HepG2 (cell line): Measurements from ENCODE around the gene TXNDC11. TPM values are rescaled to one million over a fixed set of nuclear protein-coding genes. Genes with fewer than 3 reads are reported as not detected.

Experiments
- ATAC-seq: fragments of 200-7000 bp; cut with Tn5 transposase; 3 replicates; pipeline ENCODE4 v1.9.1; 2020; ENCODE audit warnings: mild to moderate bottlenecking, moderate library complexity
- BruUV-seq: library from RNA; stranded (reverse); fragments of 400-500 nt; replicated peaks from 2 replicates; lab custom pipeline; 2021; lab: Mats Ljungman, UMichigan
- CTCF ChIA-PET: fragments of 300-600 bp; formaldehyde crosslinking; extraction: SDS; loops from one replicate; lab custom pipeline; 2021; ENCODE audit warnings: low total read pairs, inconsistent platforms, low intra/inter-chr PET ratio; lab: Yijun Ruan, JAX
- POLR2A ChIA-PET: fragments of 350-600 bp; sonication (Branson Sonifier 250); formaldehyde crosslinking; loops from one replicate; lab custom pipeline; 2020; ENCODE audit warnings: antibody characterized with exemption, inconsistent platforms; lab: Yijun Ruan, JAX
- DNase-seq: peaks from one replicate; pipeline ENCODE4 v3.0.0-alpha.2; 2015; ENCODE audit warnings: low spot score
- FAIRE-seq: peaks from 3 replicates; lab custom pipeline; 2011; peaks lifted over from hg19 to GRCh38; lab: Jason Lieb, UNC
- H2AFZ ChIP-seq: one replicate; pipeline ENCODE4 v1.6.1; 2011; ENCODE audit warnings: low read length, inconsistent platforms
- H3K27ac ChIP-seq: fragments of 300-600 bp; 3 replicates; pipeline ENCODE4 v1.8.0; 2011; ENCODE audit warnings: mixed run types, mild to moderate bottlenecking, mixed read lengths, low read length, inconsistent platforms; ENCODE audit not compliant: insufficient read depth; ENCODE audit errors: extremely low read length
- H3K27me3 ChIP-seq, 2 experiments: fragments of 200-600 bp in 1 of 2; 2 replicates in 1 of 2; 3 replicates in 1 of 2; pipeline versions ENCODE4 v1.6.0 to v1.8.0; 2011; ENCODE audit warnings: low read length in 2 of 2, mild to moderate bottlenecking in 2 of 2, moderate library complexity in 2 of 2, inconsistent platforms in 1 of 2; ENCODE audit not compliant: insufficient read depth in 2 of 2, control insufficient read depth in 1 of 2
- H3K36me3 ChIP-seq, 2 experiments: fragments of 200-600 bp in 1 of 2; replicated peaks in 1 of 2; 2 replicates in 1 of 2; 3 replicates in 1 of 2; pipeline versions ENCODE4 v1.5.1 to v1.8.0; 2011; ENCODE audit warnings: low read length in 2 of 2, inconsistent platforms in 1 of 2; ENCODE audit not compliant: insufficient read depth in 2 of 2, control insufficient read depth in 1 of 2
- H3K4me1 ChIP-seq: 2 replicates; pipeline ENCODE4 v1.5.1; 2012; ENCODE audit warnings: low read length, inconsistent platforms; ENCODE audit not compliant: insufficient read depth
- H3K4me2 ChIP-seq: 2 replicates; pipeline ENCODE4 v1.6.0; 2011; ENCODE audit warnings: low read depth, low read length, inconsistent platforms
- H3K4me3 ChIP-seq, 3 experiments: fragments of 200-600 bp in 1 of 3; sonication (generic), shearing (Covaris generic) in 1 of 3; replicated peaks in 1 of 3; 2 replicates each; pipeline ENCODE4 v1.5.1; 2011 to 2016; ENCODE audit warnings: low read length in 3 of 3, inconsistent platforms in 2 of 3, low read depth in 2 of 3, mild to moderate bottlenecking in 2 of 3, control low read depth in 1 of 3, mixed read lengths in 1 of 3; ENCODE audit not compliant: insufficient read depth in 1 of 3
- H3K79me2 ChIP-seq: one replicate; pipeline ENCODE4 v1.6.1; 2011; ENCODE audit warnings: low read length, inconsistent platforms; ENCODE audit not compliant: insufficient read depth
- H3K9ac ChIP-seq: 2 replicates; pipeline ENCODE4 v1.6.0; 2011; ENCODE audit warnings: mild to moderate bottlenecking, low read depth, low read length, inconsistent platforms; ENCODE audit not compliant: insufficient read depth
- H3K9me3 ChIP-seq: 2 replicates; pipeline ENCODE4 v1.5.1; 2012; ENCODE audit warnings: mild to moderate bottlenecking, low read length
- H4K20me1 ChIP-seq: 2 replicates; pipeline ENCODE4 v1.6.0; 2011; ENCODE audit warnings: inconsistent platforms, mild to moderate bottlenecking, low read length, moderate library complexity; ENCODE audit not compliant: insufficient read depth
- ATF7 ChIP-seq, 2 experiments: fragments of 450-650 bp in 1 of 2; sonication (generic) in 1 of 2; formaldehyde crosslinking in 1 of 2; IDR thresholded peaks; 2 replicates each; pipeline versions ENCODE4 v1.4.0 to v1.6.1; 2016 to 2020; ENCODE audit warnings: antibody characterized with exemption in 1 of 2, mild to moderate bottlenecking in 1 of 2, missing genetic modification reagents in 1 of 2
- BHLHE40 ChIP-seq: IDR thresholded peaks from 2 replicates; pipeline ENCODE4 v1.6.1; 2011; ENCODE audit warnings: low read length, improper control_type of control experiment
- GATAD2A ChIP-seq: IDR thresholded peaks from 2 replicates; pipeline ENCODE4 v1.6.1; 2016
- IRF2 ChIP-seq: IDR thresholded peaks from 2 replicates; pipeline ENCODE4 v1.6.1; 2018; ENCODE audit warnings: missing genetic modification reagents, missing compliant biosample characterization
- JUNB ChIP-seq: sonication (generic); formaldehyde crosslinking; IDR thresholded peaks from 2 replicates; pipeline ENCODE4 v1.8.0; 2022; ENCODE audit warnings: missing genetic modification reagents, mild to moderate bottlenecking, borderline replicate concordance
- RAD21 ChIP-seq: fragments of 450-650 bp; formaldehyde crosslinking; IDR thresholded peaks from 2 replicates; pipeline ENCODE4 v1.5.0; 2020; ENCODE audit warnings: mild to moderate bottlenecking
- SNAPC4 ChIP-seq: sonication (generic); formaldehyde crosslinking; IDR thresholded peaks from 2 replicates; pipeline ENCODE4 v1.4.0; 2020; ENCODE audit warnings: mild to moderate bottlenecking, missing genetic modification reagents
- ZNF407 ChIP-seq: sonication (generic); formaldehyde crosslinking; IDR thresholded peaks from one replicate; pipeline ENCODE4 v1.5.1; 2020; ENCODE audit warnings: mild to moderate bottlenecking, missing genetic modification reagents; ENCODE audit errors: not compliant biosample characterization
- ZNF75D ChIP-seq: sonication (generic); formaldehyde crosslinking; IDR thresholded peaks from 2 replicates; pipeline ENCODE4 v1.8.1; 2023; ENCODE audit warnings: missing genetic modification reagents, mild to moderate bottlenecking, borderline replicate concordance
- WGBS: methylation state at CpG from one replicate; pipeline ENCODE4 v1.1.6; 2017; ENCODE audit warnings: low lambda C conversion rate; 5-methylcytosine and 5-hydroxymethylcytosine counted together
- in situ Hi-C: cut with HindIII; loops from 2 replicates; pipeline ENCODE4 v1.10.0; 2017; ENCODE audit warnings: low pct_unique_long_range_greater_than_20kb; ENCODE audit not compliant: extremely low pct_ligation_motif_present
- intact Hi-C: fragments of 100-400 bp; cut with micrococcal nuclease; formaldehyde crosslinking; loops from one replicate; pipeline ENCODE4 v1.10.0; 2022; ENCODE audit not compliant: unreplicated experiment
- polyA plus RNA-seq, 8 experiments: library from polyadenylated mRNA; depleted of rRNA in 3 of 8; stranded (reverse) in 7 of 8; unstranded in 1 of 8; fragments of >200 nt; fragmentation: Illumina TruSeq in 4 of 8; extraction: Trizol in 4 of 8; gene quantifications; 2 replicates each; pipeline versions ENCODE4 v1.2.1 to v1.2.3, GENCODE V29; 2011 to 2016; ENCODE audit warnings: low read depth in 4 of 8, missing spikeins in 1 of 8, mixed read lengths in 1 of 8; ENCODE audit not compliant: insufficient read depth in 1 of 8
- total RNA-seq, 5 experiments: library from RNA; depleted of rRNA; stranded (reverse); fragments of >200 nt; fragmentation: Illumina TruSeq; extraction: Trizol; gene quantifications; 2 replicates each; pipeline ENCODE4 v1.2.3, GENCODE V29; 2016; ENCODE audit warnings: low read depth in 1 of 5

Gene TXNDC11
- total and polyA plus RNA-seq, 2 of the 13 experiments (the other 11 are each of a cell fraction or from before 2014, with no cell fraction given) = 74.9 to 123 TPM

GRCh38 chr16:11636172-11636721, 106.4 kb downstream of the TXNDC11 start:
- Histone ChIP-seq H3K79me2 (no peaks in the 10 kb centered on the region), H3K36me3 (no peaks in the 10 kb centered on the region), H4K20me1 (no peaks in the 10 kb centered on the region), H2AFZ (no peak overlapping the region), H3K4me3 (no peak overlapping the region), H3K4me1 (peaks cover 44% of the 10 kb centered on the region), H3K9ac (no peak overlapping the region), H3K4me2 (0 out of 2 replicates have a peak overlapping the region, but pooled peaks have one; percentile 1), H3K9me3 (no peaks in the 10 kb centered on the region), H3K27ac (no peak overlapping the region), H3K27me3 (peaks cover 0 to 13% of the 10 kb centered on the region in 2 experiments; a peak in 2 of 5 replicates)
- POLR2A ChIA-PET = interaction anchor here (1.0 kb wide), 1 partner anchor 50 kb away, joined by 3 read pairs; the partner anchor contains the start of gene LITAF
- in situ Hi-C loops = no loop called here
- ATAC-seq = peak; percentile 8; the same call in 1 of the 3 replicates
- WGBS = 22% methylated on average over 14 of the region's 14 CpGs
- BruUV-seq = no TSS peak
- intact Hi-C loops = no loop called here
- FAIRE-seq = no peak
- CTCF ChIA-PET = no interaction called here
- DNase-seq = peak; percentile 56
- TF ChIP-seq JUNB (CRISPR knock-in tag) = no peak
- TF ChIP-seq SNAPC4 (CRISPR knock-in tag) = 0 out of 2 replicates have a peak, but pooled peaks have one; percentile 39
- TF ChIP-seq GATAD2A = no peak
- TF ChIP-seq BHLHE40 = peak; percentile 86
- TF ChIP-seq ATF7 (IDR thresholded peaks at IDR 0.05) = no peak
- TF ChIP-seq ATF7 (CRISPR knock-in tag; IDR thresholded peaks at IDR 0.05) = no peak
- TF ChIP-seq RAD21 (CRISPR knock-in tag) = no peak
- TF ChIP-seq ZNF75D (CRISPR knock-in tag) = 0 out of 2 replicates have a peak, but pooled peaks have one; percentile 41
- TF ChIP-seq IRF2 (CRISPR knock-in tag) = no peak
- TF ChIP-seq ZNF407 = no peak
